Fibroblast of lung (primary cell): Measurements from ENCODE around the gene CDY2B. TPM values are rescaled to one million over a fixed set of nuclear protein-coding genes. Genes with fewer than 3 reads are reported as not detected.
"Not testable (repeated sequence)": the region's sequence is repeated elsewhere in the genome, so short reads cannot be mapped to it uniquely, and the experiment has no call there.

Source experiments
- DNase-seq, 2 donors: peaks; one replicate each; pipeline versions ENCODE4 v3.0.0 to v3.0.0-alpha.2; 2010; ENCODE audit warnings: low read depth in 2 of 2
- H2AFZ ChIP-seq: 2 replicates; pipeline ENCODE4 v1.5.1; 2012; ENCODE audit warnings: low read length, control low read depth, inconsistent platforms
- H3K27ac ChIP-seq: 2 replicates; pipeline ENCODE4 v1.5.1; 2011; ENCODE audit warnings: low read length, control low read depth; ENCODE audit not compliant: insufficient read depth
- H3K27me3 ChIP-seq: 2 replicates; pipeline ENCODE4 v1.5.1; 2011; ENCODE audit warnings: mild to moderate bottlenecking, low read length; ENCODE audit not compliant: control insufficient read depth, insufficient read depth
- H3K36me3 ChIP-seq: 2 replicates; pipeline ENCODE4 v1.5.1; 2011; ENCODE audit warnings: low read length; ENCODE audit not compliant: control insufficient read depth, insufficient read depth
- H3K4me1 ChIP-seq: 2 replicates; pipeline ENCODE4 v1.5.1; 2011; ENCODE audit warnings: low read length; ENCODE audit not compliant: control insufficient read depth, insufficient read depth; ENCODE audit errors: extremely low read depth
- H3K4me2 ChIP-seq: 2 replicates; pipeline ENCODE4 v1.5.1; 2011; ENCODE audit warnings: low read length, control low read depth; ENCODE audit not compliant: insufficient read depth; ENCODE audit errors: extremely low read depth
- H3K4me3 ChIP-seq, 4 experiments: fragments of 200-600 bp in 1 of 4; sonication (generic) in 1 of 4; replicated peaks in 1 of 4; 2 replicates each; pipeline ENCODE4 v1.5.1; 2011 to 2016; ENCODE audit warnings: low read length in 4 of 4, low read depth in 3 of 4, mild to moderate bottlenecking in 3 of 4, control low read depth in 2 of 4, inconsistent platforms in 1 of 4, mixed read lengths in 1 of 4; ENCODE audit not compliant: insufficient read depth in 1 of 4; ENCODE audit errors: control extremely low read depth in 1 of 4
- H3K79me2 ChIP-seq: 2 replicates; pipeline ENCODE4 v1.5.1; 2012; ENCODE audit warnings: mild to moderate bottlenecking, low read length, inconsistent platforms; ENCODE audit not compliant: control insufficient read depth, insufficient read depth
- H3K9ac ChIP-seq: 2 replicates; pipeline ENCODE4 v1.5.1; 2011; ENCODE audit warnings: mild to moderate bottlenecking, low read length, control low read depth; ENCODE audit not compliant: insufficient read depth
- H3K9me3 ChIP-seq: 2 replicates; pipeline ENCODE4 v1.5.1; 2012; ENCODE audit warnings: low read depth, low read length; ENCODE audit not compliant: control insufficient read depth, insufficient read depth
- H4K20me1 ChIP-seq: 2 replicates; pipeline ENCODE4 v1.5.1; 2011; ENCODE audit warnings: low read length; ENCODE audit not compliant: control insufficient read depth, insufficient read depth; ENCODE audit errors: extremely low read depth
- polyA minus RNA-seq: library from RNA; depleted of rRNA, polyadenylated mRNA; stranded (reverse); fragments of >200 nt; gene quantifications from 2 replicates; pipeline ENCODE4 v1.2.3, GENCODE V29; 2011; ENCODE audit warnings: low replicate concordance
- polyA plus RNA-seq, 2 donors: library from polyadenylated mRNA; depleted of rRNA in 1 of 2; stranded (reverse) in 1 of 2; unstranded in 1 of 2; fragments of >200 nt; gene quantifications; 2 replicates each; pipeline ENCODE4 v1.2.1, GENCODE V29; 2011 to 2012; ENCODE audit warnings: missing spikeins in 1 of 2
- total RNA-seq: library from RNA; depleted of rRNA; stranded (reverse); fragments of >200 nt; gene quantifications from 2 replicates; pipeline ENCODE4 v1.2.1, GENCODE V29; 2014

CDY2B gene, protein sequence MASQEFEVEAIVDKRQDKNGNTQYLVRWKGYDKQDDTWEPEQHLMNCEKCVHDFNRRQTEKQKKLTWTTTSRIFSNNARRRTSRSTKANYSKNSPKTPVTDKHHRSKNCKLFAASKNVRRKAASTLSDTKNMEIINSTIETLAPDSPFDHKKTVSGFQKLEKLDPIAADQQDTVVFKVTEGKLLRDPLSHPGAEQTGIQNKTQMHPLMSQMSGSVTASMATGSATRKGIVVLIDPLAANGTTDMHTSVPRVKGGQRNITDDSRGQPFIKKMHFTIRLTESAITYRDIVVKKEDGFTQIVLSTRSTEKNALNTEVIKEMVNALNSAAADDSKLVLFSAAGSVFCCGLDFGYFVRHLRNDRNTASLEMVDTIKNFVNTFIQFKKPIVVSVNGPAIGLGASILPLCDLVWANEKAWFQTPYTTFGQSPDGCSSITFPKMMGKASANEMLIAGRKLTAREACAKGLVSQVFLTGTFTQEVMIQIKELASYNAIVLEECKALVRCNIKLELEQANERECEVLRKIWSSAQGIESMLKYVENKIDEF
- total RNA-seq (not detected in 2 replicates), polyA plus RNA-seq (not detected in 2 replicates), polyA minus RNA-seq (not detected in 2 replicates)
- not detected in 2 replicates for polyA plus RNA-seq (2012)

DNA sequence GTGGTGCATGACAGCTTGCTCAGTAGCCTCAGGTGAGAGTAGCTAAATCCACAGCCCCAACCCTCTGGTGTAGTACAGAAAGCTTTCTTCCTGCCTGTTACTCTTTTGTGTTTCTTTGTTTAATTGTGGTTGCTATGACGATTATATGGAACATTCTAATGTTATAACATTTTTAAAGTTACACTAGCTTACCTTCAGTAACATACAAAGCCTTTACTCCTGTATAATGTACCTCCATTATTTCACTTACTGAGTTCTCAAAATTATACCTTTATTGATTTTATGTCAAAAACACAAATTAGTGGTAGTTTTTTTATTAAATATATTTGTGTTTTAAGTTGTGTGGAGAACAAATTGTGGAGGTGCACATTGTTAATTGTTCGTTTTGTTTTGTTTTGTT is at the start of gene CDY2B:
Gene CDY2B (minus strand): TSS at position 101 of the 400 bp plus-strand sequence. CDS start 328 bp downstream, outside the sequence.
- H3K4me3 ChIP-seq, H2AFZ ChIP-seq, H3K4me1 ChIP-seq, H3K9ac ChIP-seq, DNase-seq, H3K27me3 ChIP-seq, H3K4me2 ChIP-seq, H3K36me3 ChIP-seq, H3K9me3 ChIP-seq, H4K20me1 ChIP-seq, H3K27ac ChIP-seq, H3K79me2 ChIP-seq: not testable (repeated sequence)

GRCh38 chrY:17908009-17908408 is 28.0 kb upstream of the CDY2B start:
- H3K9me3 ChIP-seq, H4K20me1 ChIP-seq, H3K27me3 ChIP-seq, H3K36me3 ChIP-seq, H3K4me3 ChIP-seq, H3K27ac ChIP-seq, H3K79me2 ChIP-seq, H3K9ac ChIP-seq, H2AFZ ChIP-seq, H3K4me1 ChIP-seq, H3K4me2 ChIP-seq, DNase-seq: not testable (repeated sequence)

DNA sequence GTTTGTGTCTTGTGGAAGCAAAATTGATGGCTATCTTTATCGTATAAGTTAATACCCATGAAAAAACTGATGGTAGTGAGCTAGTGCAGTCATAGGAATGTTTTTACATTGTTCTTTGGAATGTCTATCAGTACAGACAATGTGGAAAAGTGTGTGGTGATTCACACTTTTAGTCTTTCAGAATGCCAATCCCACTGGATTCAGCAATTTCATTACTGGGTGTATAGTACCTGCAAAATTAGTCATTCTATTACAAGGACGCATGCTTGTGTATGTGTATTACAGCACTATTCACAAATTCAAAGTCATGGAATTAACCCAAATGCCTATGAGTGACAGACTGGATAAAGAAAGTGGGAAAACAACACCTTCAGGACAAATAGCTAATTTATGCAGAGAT is 27.3 kb upstream of the CDY2B start:
- H3K9me3 ChIP-seq, H3K4me3 ChIP-seq, H3K4me2 ChIP-seq: not testable (repeated sequence)

DNA sequence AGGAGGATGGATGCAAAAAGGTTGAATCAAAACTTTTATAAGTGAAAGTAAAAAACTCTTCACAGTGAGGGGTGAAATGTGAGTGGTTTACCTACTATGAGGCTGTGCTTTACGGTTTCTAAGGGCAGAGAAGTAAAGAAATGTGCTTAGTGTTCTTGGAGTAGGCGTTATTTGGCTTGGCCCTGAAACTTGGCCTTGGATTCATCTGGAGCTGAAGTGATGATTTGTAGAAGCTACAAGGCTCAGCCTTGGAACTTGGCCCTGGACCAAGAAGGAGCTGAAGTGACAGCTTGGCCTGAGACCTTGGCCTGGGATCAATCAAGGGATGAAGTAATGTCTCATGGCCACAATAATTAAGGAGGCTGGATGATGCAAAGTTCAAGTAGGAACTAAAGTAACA is 1.7 kb upstream of the CDY2B start:
- H3K79me2 ChIP-seq, H2AFZ ChIP-seq, H4K20me1 ChIP-seq, DNase-seq, H3K27ac ChIP-seq, H3K9me3 ChIP-seq, H3K36me3 ChIP-seq, H3K9ac ChIP-seq, H3K4me3 ChIP-seq, H3K27me3 ChIP-seq, H3K4me1 ChIP-seq, H3K4me2 ChIP-seq: not testable (repeated sequence)

More for the DNA sequence above, 27.3 kb upstream of the CDY2B start:
- not testable (repeated sequence) for DNase-seq, H3K27me3 ChIP-seq, H3K36me3 ChIP-seq, H3K4me1 ChIP-seq, H3K27ac ChIP-seq, H4K20me1 ChIP-seq, H3K79me2 ChIP-seq, H2AFZ ChIP-seq, H3K9ac ChIP-seq

GRCh38 chrY:17876767-17877166 is 3.3 kb downstream of the CDY2B start:
- not testable (repeated sequence) for H3K79me2 ChIP-seq, H3K4me2 ChIP-seq, H3K9ac ChIP-seq, H3K4me3 ChIP-seq, H3K27ac ChIP-seq, H3K4me1 ChIP-seq, DNase-seq, H2AFZ ChIP-seq, H3K36me3 ChIP-seq, H3K9me3 ChIP-seq, H3K27me3 ChIP-seq, H4K20me1 ChIP-seq

DNA sequence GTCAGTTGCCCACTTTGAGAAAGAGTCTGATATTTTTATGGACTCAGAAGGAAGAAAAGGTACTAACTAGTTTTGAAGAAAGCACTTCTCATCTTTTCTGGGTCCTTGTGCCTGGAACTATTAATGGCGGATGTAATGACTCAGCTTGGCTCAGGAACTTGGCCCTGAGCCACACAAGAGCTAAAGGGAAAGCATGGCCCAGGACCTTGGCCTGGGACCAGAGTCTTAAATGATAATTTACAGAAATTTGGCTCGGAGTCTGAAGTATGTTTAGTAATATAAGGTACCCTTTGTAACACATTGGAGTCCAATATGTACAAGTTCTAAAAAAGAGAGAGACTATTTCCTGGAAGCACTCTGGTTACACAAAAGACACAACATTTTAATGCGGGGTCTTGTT is 4.6 kb downstream of the CDY2B start:
- not testable (repeated sequence) for H3K9ac ChIP-seq, H3K9me3 ChIP-seq, H3K4me3 ChIP-seq, H3K79me2 ChIP-seq, DNase-seq, H3K4me1 ChIP-seq, H3K27ac ChIP-seq, H4K20me1 ChIP-seq, H2AFZ ChIP-seq, H3K36me3 ChIP-seq, H3K27me3 ChIP-seq, H3K4me2 ChIP-seq
